GM12801 (cell line): ENCODE measurements around the gene HTRA1.

Experiments
- CTCF ChIP-seq: IDR thresholded peaks from one replicate; pipeline ENCODE4 v1.5.1; 2011; ENCODE audit warnings: control low read depth; ENCODE audit not compliant: insufficient read length; ENCODE audit errors: extremely low read depth

Gene HTRA1

GRCh38 chr10:122541541-122542002 lies 80.2 kb downstream of the HTRA1 start:
- TF ChIP-seq CTCF: no peak

- TF ChIP-seq CTCF: no peak
These were observed 82.5 kb downstream of the HTRA1 start for GRCh38 chr10:122543676-122544445.

GRCh38 chr10:122544493-122544892 lies 83.1 kb downstream of the HTRA1 start:
- TF ChIP-seq CTCF: no peak

GRCh38 chr10:122546242-122546641 lies 84.9 kb downstream of the HTRA1 start:
- TF ChIP-seq CTCF: no peak

- TF ChIP-seq CTCF: no peak
These were observed 87.2 kb downstream of the HTRA1 start for GRCh38 chr10:122548407-122549085.

- no peak for TF ChIP-seq CTCF
These were observed 88.3 kb downstream of the HTRA1 start for GRCh38 chr10:122549636-122550035.

- TF ChIP-seq CTCF: no peak
These were observed 89.1 kb downstream of the HTRA1 start for GRCh38 chr10:122550427-122550826.
